Activated naive CD4-positive, alpha-beta T cell treated with anti-CD3 and anti-CD28 coated beads, Interleukin-2, amount 50 U/mL, for 72 hours (primary cell): ENCODE results near the gene IL12B. TPM values are rescaled to one million over a fixed set of nuclear protein-coding genes. Genes with fewer than 3 reads are reported as not detected.
"Not testable (repeated sequence)": the region's sequence is repeated elsewhere in the genome, so short reads cannot be mapped to it uniquely, and the experiment has no call there.

ENCODE experiments used
- ATAC-seq, 2 donors: fragments of 150-1000 bp; cut with Tn5 transposase; 2 replicates each; pipeline ENCODE4 v1.10.0; 2021; ENCODE audit warnings: mild to moderate bottlenecking in 2 of 2, moderate library complexity in 2 of 2
- DNase-seq, 2 donors: peaks; one replicate each; pipeline ENCODE4 v3.0.0; 2021 to 2022; ENCODE audit warnings: low spot score in 2 of 2
- H3K27ac Mint-ChIP-seq, 2 donors: one replicate each; pipeline ENCODE4 v1.8.0; 2022; ENCODE audit warnings: mild to moderate bottlenecking in 2 of 2, mixed read lengths in 2 of 2
- H3K36me3 Mint-ChIP-seq, 2 donors: one replicate each; pipeline ENCODE4 v1.8.0; 2022; ENCODE audit warnings: mixed read lengths in 2 of 2
- H3K9me3 Mint-ChIP-seq, 2 donors: one replicate each; pipeline ENCODE4 v1.8.0; 2022; ENCODE audit warnings: mixed read lengths in 2 of 2
- total RNA-seq, 2 donors: library from RNA; stranded (reverse); gene quantifications; one replicate each; pipeline ENCODE4 v1.2.3, GENCODE V29; 2022

Gene IL12B
- total RNA-seq, 2 donors from 2014 or later: 0.08 TPM; not detected in 1

- ATAC-seq: no peak
- DNase-seq: no peak
- no peaks in the 10 kb centered on the region for H3K36me3 Mint-ChIP-seq
- no peak overlapping the region for H3K27ac Mint-ChIP-seq
- no peaks in the 10 kb centered on the region for H3K9me3 Mint-ChIP-seq
These were observed 17.1 kb downstream of the IL12B start for GRCh38 chr5:159313197-159313596.

DNA sequence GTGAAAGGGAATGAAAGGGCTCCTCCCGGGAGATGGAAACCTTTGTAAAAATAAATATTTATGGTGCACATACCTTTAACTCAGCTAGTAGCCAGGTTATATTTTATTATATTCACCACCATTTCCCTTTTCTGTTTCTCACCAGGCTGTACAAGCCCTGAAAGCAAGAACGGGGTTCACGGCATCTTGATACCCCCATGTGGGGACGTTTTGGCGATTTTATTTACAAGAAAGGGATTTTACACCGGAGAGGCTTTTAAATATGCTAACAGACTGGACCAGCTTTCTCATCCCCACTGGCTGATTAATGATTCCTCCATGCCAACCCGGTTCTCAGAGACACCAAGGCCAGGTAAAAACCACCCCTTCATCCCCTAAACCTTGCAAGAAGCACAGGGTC, 19.2 kb downstream of the IL12B start:
- DNase-seq: no peak
- Mint-ChIP-seq H3K27ac (no peak overlapping the region), H3K9me3 (no peaks in the 10 kb centered on the region), H3K36me3 (no peaks in the 10 kb centered on the region)
- no peak for ATAC-seq

DNA sequence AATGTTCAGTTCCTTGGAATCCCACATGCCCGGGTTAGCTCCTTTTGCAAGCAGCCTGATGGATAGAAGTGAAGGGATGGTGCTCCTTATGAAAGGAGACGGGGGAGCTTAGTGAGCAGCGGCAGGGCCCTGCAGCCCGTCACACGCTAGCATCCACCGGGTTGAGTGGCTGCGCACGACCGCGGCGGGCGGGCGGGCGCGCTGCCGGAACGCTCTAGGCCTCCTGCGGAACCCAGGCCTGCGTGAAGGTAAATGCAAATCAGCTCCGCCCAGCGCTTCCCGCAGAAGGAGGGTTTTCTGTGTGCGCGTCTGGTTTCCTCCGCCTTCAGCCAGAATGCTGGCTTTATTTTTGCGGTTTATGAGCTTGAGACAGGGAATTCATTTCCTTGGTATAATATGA, 19.8 kb downstream of the IL12B start:
- Mint-ChIP-seq H3K27ac (no peak overlapping the region), H3K9me3 (no peaks in the 10 kb centered on the region), H3K36me3 (no peaks in the 10 kb centered on the region)
- peak; percentile 66 to 78 for ATAC-seq
- peak in 1 of 2 donors; percentile 22 for DNase-seq

DNA sequence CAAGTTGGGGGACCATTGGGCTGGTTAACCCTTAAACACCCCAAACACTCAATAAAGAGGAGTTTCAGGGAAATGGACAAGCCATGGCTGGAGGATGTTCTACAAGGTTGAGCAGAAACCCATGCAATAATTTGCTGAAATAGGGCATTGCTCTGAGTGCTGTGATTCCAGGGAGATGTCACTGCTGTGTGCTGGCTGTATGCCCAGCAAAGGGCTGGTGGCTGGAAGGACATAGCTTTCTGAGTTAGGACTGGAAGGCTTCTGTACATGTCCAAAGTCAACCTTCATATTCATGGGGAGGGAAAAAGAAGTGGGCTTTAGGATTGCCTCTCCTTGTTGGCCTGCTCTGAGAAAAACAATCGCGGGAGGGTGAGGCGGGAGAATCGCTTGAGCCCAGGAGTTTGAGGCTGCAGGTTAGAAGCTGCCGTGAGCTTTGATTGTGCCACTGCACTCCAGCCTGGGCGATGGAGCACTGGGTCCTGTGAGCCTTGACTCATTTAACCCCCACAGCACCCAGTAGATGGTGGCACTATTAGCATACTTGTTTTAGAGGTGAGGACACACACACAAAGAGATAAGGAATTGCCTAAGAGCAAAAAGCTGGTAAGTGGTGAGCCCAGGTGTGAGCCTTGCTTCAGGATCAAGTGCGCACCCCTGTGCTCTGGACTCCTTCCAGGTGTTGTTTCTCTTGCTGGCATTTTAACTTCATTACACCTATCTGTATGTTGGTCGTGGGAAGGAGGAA, 20.4 kb downstream of the IL12B start:
- ATAC-seq (no peak), DNase-seq (no peak)
- Mint-ChIP-seq H3K27ac (no peak overlapping the region), H3K36me3 (no peaks in the 10 kb centered on the region), H3K9me3 (no peaks in the 10 kb centered on the region)

- DNase-seq: no peak
- no peak for ATAC-seq
- H3K36me3 Mint-ChIP-seq: peaks cover 24 to 27% of the 10 kb centered on the region in 2 donors
- H3K9me3 Mint-ChIP-seq: peaks cover 14 to 22% of the 10 kb centered on the region in 2 donors
- no peak overlapping the region for H3K27ac Mint-ChIP-seq
These were observed 25.2 kb downstream of the IL12B start for GRCh38 chr5:159304961-159305595.

DNA sequence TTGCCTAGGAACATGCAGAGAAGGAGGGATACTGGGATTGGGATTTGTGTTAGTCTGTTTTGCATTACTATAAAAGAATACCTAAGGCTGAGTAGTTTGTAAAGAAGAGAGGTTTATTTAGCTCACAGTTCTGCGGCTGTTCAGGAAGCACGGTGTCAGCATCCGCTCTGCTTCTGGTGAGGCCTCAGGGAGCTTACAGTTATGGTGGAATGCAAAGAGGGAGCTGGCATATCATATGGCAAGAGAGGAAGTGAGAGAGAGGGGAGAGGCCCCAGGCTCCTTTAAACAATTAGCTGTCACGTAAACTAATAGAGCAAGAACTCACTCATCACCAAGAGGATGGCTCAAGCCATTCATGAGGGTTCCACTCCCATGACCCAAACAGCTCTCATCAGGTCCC, 27.0 kb downstream of the IL12B start:
- DNase-seq (no peak), ATAC-seq (no peak)
- Mint-ChIP-seq H3K9me3 (peaks cover 19 to 28% of the 10 kb centered on the region in 2 donors), H3K27ac (no peak overlapping the region), H3K36me3 (peaks cover 30 to 35% of the 10 kb centered on the region in 2 donors)

- Mint-ChIP-seq H3K27ac (peak overlapping the region; percentile 10), H3K36me3 (peaks cover 37 to 40% of the 10 kb centered on the region in 2 donors)
These were observed 28.1 kb downstream of the IL12B start for GRCh38 chr5:159301929-159302860.

GRCh38 chr5:159301466-159301865, 28.8 kb downstream of the IL12B start:
- H3K27ac Mint-ChIP-seq: no peak overlapping the region
- ATAC-seq (no peak), DNase-seq (no peak)
- H3K9me3 Mint-ChIP-seq: peaks cover 26 to 28% of the 10 kb centered on the region in 2 donors
- peaks cover 37 to 45% of the 10 kb centered on the region in 2 donors for H3K36me3 Mint-ChIP-seq

More at GRCh38 chr5:159301929-159302860, 28.1 kb downstream of the IL12B start:
- ATAC-seq: peak in 1 of 2 donors; percentile 37
- DNase-seq: not testable (repeated sequence)
- peaks cover 26 to 28% of the 10 kb centered on the region in 2 donors for H3K9me3 Mint-ChIP-seq

- not testable (repeated sequence) for ATAC-seq, DNase-seq, H3K27ac Mint-ChIP-seq
- H3K36me3 Mint-ChIP-seq: peaks cover 22 to 29% of the 10 kb centered on the region in 2 donors
- H3K9me3 Mint-ChIP-seq: peaks cover 17% of the 10 kb centered on the region in 2 donors
These were observed 33.0 kb downstream of the IL12B start for GRCh38 chr5:159297300-159297699.

DNA sequence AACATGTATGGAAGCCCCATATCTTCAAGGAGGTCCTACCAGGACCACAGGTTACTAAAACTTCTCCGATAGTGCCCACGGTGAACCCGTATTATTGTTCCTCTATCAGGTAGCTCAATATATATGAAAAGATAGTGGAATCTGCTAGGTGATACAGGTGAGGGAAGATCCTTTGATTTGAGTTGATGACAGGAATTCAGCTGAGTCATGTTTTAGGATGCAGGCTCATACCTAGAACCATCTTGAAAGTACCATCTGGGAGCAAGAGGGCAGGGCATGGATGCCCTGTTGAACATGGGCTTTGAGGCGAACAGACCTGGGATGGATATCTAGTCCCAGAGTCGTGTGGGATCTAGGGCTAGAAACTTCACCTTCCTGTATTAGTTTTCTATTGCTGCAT, 35.4 kb downstream of the IL12B start:
- peaks cover 6 to 12% of the 10 kb centered on the region in 2 donors for H3K9me3 Mint-ChIP-seq
- ATAC-seq: no peak
- H3K27ac Mint-ChIP-seq: no peak overlapping the region
- peaks cover 10 to 21% of the 10 kb centered on the region in 2 donors for H3K36me3 Mint-ChIP-seq
- no peak for DNase-seq

- no peak for ATAC-seq
- Mint-ChIP-seq H3K9me3 (no peaks in the 10 kb centered on the region), H3K27ac (no peak overlapping the region), H3K36me3 (no peaks in the 10 kb centered on the region)
- DNase-seq: no peak
These were observed 39.5 kb downstream of the IL12B start for GRCh38 chr5:159290741-159291140.

DNA sequence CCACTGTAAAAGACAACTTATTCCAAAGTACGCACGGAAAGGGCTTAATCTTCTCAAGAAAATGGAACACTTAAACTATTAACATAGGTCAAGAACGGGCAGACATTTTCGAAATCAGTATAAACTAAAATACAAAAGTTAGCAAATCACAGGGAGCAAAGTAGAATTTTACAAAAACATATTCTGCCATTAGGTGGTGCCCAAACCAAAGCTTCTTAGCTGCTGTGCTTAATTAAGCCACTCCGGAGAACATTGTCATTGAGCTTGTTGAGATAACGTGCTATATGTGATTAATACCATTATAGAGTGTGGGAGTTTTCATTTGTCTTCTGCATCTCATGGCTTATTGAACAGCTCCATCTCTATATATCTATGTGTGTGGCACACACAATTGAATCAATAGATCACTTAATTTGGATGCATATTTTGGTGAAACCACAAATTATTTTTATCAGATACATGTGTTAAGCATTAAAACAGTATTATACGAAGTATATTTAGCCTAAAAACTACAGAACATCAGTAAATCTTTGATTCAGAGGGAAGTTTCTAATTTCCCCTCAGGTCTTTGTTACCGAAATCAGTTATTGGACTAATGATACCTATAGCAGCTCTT, 43.8 kb downstream of the IL12B start:
- Mint-ChIP-seq H3K27ac (no peak overlapping the region), H3K36me3 (no peaks in the 10 kb centered on the region), H3K9me3 (no peaks in the 10 kb centered on the region)
- DNase-seq (no peak), ATAC-seq (peak in 1 of 2 donors; percentile 58)

DNA sequence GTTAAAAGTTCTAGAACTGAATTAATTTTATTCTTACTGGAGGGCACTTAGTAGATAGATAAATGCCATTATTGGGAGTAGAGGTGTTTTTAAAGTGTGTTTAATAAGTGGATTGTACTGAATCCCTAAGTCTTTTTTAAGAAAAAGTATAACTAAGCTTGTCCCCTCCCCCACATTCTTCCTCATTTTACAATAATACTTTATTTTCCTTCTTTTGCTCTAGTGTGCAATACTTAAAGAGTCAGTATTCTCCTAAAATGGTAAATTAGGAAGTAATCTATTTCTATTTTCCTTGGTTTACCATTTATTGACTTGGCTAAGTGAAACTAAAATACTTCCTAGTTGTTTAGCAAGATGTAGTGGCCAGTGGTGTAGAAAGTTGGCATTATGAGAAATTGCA, 55.6 kb downstream of the IL12B start:
- Mint-ChIP-seq H3K9me3 (no peaks in the 10 kb centered on the region), H3K36me3 (peaks cover 0 to 19% of the 10 kb centered on the region in 2 donors), H3K27ac (no peak overlapping the region)
- DNase-seq: no peak
- no peak for ATAC-seq

DNA sequence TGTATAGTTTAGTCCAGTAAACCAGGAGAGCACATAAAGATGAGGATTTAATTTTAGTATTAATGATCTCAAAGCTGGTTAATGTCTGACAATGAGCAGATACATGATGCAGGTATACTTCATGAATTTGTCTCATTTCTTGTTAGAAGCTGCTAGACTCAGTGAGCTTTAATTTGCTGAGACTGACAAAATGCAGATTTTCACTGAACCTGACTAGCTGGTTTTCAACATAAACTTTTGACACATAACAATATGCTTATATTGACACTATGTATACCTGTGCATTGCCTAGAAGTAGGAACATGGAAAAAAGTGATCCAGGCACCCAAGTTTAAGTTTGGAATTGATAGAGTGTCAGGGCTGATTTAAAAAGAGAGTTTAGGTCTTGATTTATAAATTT, 56.4 kb downstream of the IL12B start:
- DNase-seq (no peak), ATAC-seq (no peak)
- no peak overlapping the region for H3K27ac Mint-ChIP-seq
- peaks cover 0 to 24% of the 10 kb centered on the region in 2 donors for H3K36me3 Mint-ChIP-seq
- no peaks in the 10 kb centered on the region for H3K9me3 Mint-ChIP-seq

DNA sequence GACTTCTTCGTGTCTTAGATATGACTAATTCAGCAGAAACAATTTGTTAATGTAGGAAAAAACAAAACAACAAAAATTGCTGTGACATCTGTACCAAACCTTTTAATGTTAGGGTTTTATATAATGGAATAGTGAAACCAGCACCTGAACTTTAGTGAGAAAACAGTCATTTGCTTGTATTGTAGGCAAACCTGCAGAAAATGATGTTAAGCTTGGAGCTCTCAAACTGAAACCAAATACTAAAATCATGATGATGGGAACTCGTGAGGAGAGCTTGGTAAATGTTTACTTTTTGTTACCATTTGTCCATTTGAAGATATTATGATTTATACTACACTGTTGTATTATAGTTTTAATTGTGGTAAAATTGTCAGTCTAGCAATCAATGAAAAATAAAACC, 60.6 kb downstream of the IL12B start:
- Mint-ChIP-seq H3K36me3 (peaks cover 10 to 37% of the 10 kb centered on the region in 2 donors), H3K9me3 (peaks cover 0 to 4% of the 10 kb centered on the region in 2 donors), H3K27ac (no peak overlapping the region)
- ATAC-seq (peak in 1 of 2 donors; percentile 60), DNase-seq (no peak)

DNA sequence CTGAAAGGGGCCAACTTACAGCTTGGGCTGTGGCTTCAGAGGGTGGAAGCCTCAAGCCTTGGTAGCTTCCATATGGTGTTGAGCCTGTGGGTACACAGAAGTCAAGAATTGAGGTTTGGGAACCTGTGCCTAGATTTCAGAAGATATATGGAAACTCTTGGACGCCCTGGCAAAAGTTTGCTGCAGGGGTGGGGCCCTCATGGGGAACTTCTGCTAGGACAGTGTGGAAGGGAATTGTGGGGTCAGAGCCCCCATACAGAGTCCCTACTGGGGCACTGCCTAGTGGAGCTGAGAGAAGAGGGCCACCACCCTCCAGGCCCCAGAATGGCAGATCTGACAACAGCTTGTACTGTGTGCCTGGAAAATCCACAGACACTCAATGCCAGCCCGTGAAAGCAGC, 63.5 kb downstream of the IL12B start:
- H3K9me3 Mint-ChIP-seq, DNase-seq, H3K27ac Mint-ChIP-seq, ATAC-seq: not testable (repeated sequence)
- peaks cover 21 to 51% of the 10 kb centered on the region in 2 donors for H3K36me3 Mint-ChIP-seq
